ENCODE results near the gene NUP210. TPM values are rescaled to one million over a fixed set of nuclear protein-coding genes. Genes with fewer than 3 reads are reported as not detected.
"Not testable (repeated sequence)": the region's sequence is repeated elsewhere in the genome, so short reads cannot be mapped to it uniquely, and the experiment has no call there.

The NUP210 gene
- polyA plus RNA-seq, 3 donors = 22.7 to 23.7 (median 23.3) TPM

DNA sequence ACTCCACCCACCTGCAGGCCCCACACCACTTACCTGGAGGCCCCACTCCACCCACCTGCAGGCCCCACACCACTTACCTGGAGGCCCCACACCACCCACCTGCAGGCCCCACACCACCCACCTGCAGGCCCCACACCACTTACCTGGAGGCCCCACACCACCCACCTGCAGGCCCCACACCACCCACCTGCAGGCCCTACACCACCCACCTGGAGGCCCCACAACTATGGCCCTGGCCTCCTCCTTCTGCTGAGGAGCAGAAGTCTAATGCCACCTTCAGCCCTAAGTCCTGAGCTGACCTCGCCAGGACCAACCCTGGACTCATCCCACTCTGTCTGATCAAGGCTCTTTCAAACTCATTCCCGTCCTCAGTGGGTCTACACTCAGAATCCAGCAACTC is 42.4 kb downstream of the NUP210 start:
- not testable (repeated sequence) for DNase-seq (ENCODE audit: low read depth in 3 of 3, low spot score in 2 of 3)

DNA sequence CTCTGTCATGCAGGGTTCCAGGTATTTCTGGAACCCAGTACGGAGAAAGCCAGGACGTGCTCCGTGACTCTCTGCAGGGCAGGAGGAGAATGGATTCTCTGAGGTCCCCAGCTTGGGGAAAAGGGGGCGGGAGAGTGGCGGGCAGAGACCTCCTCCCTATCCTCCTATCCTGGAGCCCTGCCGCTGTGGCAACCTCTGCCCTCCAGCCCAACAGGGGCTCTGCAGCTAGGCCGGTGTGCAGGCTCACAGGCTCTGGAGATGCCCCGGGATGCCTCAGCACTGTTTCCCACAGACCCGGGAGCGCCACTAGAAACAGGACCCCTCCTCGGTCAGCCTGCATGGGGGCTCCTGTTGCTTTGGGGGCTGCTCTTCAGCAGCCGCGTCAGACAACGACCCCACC is 43.1 kb downstream of the NUP210 start:
- DNase-seq (ENCODE audit: low read depth in 3 of 3, low spot score in 2 of 3) = no peak

DNA sequence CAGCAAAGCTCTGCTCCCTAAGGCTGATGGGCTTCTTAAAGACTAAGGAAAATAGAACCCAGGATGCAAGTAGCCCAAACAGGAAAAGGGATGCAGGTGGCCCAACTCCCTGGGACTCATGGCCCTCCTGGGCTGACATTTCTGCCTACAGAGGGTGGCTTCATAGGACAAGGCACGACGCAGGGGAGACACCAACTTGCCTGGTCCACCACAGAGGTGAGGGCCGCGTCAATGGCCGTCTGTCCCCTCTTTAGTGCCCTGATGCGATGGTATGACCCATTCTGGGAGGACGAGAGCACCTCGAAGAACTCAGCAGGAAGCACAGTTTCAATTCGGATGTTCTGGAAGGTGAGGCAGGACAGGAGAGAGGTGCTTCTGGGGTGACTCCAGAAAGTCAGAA is 44.0 kb downstream of the NUP210 start:
- no peak for DNase-seq (ENCODE audit: low read depth in 3 of 3, low spot score in 2 of 3)

- DNase-seq (ENCODE audit: low read depth in 3 of 3, low spot score in 2 of 3) = no peak
Measured at GRCh38 chr3:13375464-13375863, 44.7 kb downstream of the NUP210 start.

- DNase-seq (ENCODE audit: low read depth in 3 of 3, low spot score in 2 of 3) = no peak
Measured at GRCh38 chr3:13373975-13374586, 46.0 kb downstream of the NUP210 start.

- no peak for DNase-seq (ENCODE audit: low read depth in 3 of 3, low spot score in 2 of 3)
Measured at GRCh38 chr3:13372656-13373055, 47.5 kb downstream of the NUP210 start.

GRCh38 chr3:13372126-13372525 is 48.0 kb downstream of the NUP210 start:
- DNase-seq (ENCODE audit: low read depth in 3 of 3, low spot score in 2 of 3) = no peak

- DNase-seq (ENCODE audit: low read depth in 3 of 3, low spot score in 2 of 3) = no peak
Measured at GRCh38 chr3:13371100-13372075, 48.7 kb downstream of the NUP210 start.

DNA sequence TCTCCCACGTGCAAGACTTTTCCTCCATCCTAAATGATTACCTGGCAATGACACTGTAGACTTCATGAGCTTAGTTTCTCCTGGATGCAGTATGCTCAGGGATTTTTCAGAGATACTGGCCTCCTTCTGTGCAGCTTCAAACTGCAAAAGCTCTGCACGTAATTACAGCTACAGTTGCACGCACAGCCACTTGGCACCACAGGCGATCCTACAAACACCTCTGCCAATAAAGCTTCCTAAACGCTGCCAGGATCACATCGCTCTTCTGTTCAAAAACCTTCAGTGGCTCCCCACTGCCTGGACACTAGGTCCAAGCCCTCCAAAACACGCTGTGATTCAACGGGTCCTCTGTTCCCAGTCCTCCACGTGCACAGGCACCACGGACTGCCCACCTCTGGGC is 49.5 kb downstream of the NUP210 start:
- no peak for DNase-seq (ENCODE audit: low read depth in 3 of 3, low spot score in 2 of 3)

GRCh38 chr3:13370055-13370454 is 50.1 kb downstream of the NUP210 start:
- DNase-seq (ENCODE audit: low read depth in 3 of 3, low spot score in 2 of 3) = no peak

- DNase-seq (ENCODE audit: low read depth in 3 of 3, low spot score in 2 of 3) = no peak
Measured at GRCh38 chr3:13368834-13369233, 51.3 kb downstream of the NUP210 start.

- DNase-seq (ENCODE audit: low read depth in 3 of 3, low spot score in 2 of 3) = no peak
Measured at GRCh38 chr3:13367728-13368127, 52.4 kb downstream of the NUP210 start.

- DNase-seq (ENCODE audit: low read depth in 3 of 3, low spot score in 2 of 3) = no peak
Measured at GRCh38 chr3:13365390-13366379, 54.4 kb downstream of the NUP210 start.

DNA sequence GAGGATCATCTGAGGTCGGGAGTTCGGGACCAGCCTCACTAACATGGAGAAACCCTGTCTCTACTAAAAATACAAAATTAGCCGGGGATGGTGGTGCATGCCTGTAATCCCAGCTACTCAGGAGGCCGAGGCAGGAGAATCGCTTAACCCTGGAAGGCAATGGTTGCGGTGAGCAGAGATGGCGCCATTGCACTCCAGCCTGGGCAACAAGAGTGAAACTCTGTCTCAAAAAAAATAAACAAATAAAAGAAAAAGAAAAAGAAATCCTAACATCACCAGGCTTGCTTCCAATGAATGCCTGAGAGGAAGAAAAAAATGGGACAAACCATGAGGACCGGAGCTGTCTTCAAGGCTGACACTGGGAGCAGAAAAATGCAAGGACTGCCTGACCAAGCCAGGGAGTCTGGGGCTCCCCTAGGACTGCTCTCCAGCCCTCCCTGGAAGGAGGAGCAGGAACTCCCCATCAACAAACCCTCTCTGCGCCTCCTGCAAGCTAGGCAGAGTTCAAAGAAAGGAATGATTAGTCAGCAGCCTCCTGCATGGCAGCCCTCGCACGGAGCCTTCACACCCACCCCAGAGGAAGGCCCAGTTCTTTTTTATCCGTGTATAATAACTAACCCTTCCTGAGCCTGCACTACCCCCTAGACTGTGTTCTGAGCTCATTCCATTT is 55.4 kb downstream of the NUP210 start:
- no peak for DNase-seq (ENCODE audit: low read depth in 3 of 3, low spot score in 2 of 3)

- DNase-seq (ENCODE audit: low read depth in 3 of 3, low spot score in 2 of 3) = no peak
Measured at GRCh38 chr3:13362551-13362950, 57.6 kb downstream of the NUP210 start.

GRCh38 chr3:13359916-13360315 is 60.2 kb downstream of the NUP210 start:
- DNase-seq (ENCODE audit: low read depth in 3 of 3, low spot score in 2 of 3) = no peak

GRCh38 chr3:13358643-13359042 is 61.5 kb downstream of the NUP210 start:
- no peak for DNase-seq (ENCODE audit: low read depth in 3 of 3, low spot score in 2 of 3)

- no peak for DNase-seq (ENCODE audit: low read depth in 3 of 3, low spot score in 2 of 3)
Measured at GRCh38 chr3:13358051-13358450, 62.1 kb downstream of the NUP210 start.

DNA sequence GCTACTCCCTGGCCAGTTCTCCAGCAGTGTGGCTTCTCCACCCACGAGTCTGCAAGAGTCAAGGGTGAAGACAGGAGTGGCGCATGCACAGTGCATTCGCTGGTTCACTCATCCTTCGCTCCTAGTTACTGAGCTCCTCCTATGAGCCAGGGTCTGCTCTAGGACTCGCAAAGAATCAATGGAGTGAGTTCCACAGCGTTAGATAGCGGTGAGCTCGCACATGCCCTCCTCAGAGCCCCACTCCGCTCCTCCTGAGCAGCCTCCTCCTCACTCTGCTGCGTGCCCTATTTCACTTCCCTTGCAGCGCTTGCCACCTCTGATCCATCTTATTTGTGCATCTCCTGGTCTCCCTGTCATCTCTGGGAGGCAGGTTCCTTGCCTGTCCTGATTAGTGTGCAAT is 63.0 kb downstream of the NUP210 start:
- no peak for DNase-seq (ENCODE audit: low read depth in 3 of 3, low spot score in 2 of 3)

GRCh38 chr3:13353936-13354542 is 66.1 kb downstream of the NUP210 start:
- no peak for DNase-seq (ENCODE audit: low read depth in 3 of 3, low spot score in 2 of 3)
